HG03439 (cell line): ENCODE measurements around the gene AFTPH.
A peak's percentile ranks its signal among the peaks of the same experiment; 100 is the strongest.
"Not testable (repeated sequence)": the region's sequence is repeated elsewhere in the genome, so short reads cannot be mapped to it uniquely, and the experiment has no call there.

Source experiments
- ATAC-seq: cut with Tn5 transposase; IDR thresholded peaks from one replicate; pipeline ENCODE4 v1.9.1; 2021; ENCODE audit warnings: mild to moderate bottlenecking, moderate library complexity; ENCODE audit not compliant: unreplicated experiment

Gene AFTPH

DNA sequence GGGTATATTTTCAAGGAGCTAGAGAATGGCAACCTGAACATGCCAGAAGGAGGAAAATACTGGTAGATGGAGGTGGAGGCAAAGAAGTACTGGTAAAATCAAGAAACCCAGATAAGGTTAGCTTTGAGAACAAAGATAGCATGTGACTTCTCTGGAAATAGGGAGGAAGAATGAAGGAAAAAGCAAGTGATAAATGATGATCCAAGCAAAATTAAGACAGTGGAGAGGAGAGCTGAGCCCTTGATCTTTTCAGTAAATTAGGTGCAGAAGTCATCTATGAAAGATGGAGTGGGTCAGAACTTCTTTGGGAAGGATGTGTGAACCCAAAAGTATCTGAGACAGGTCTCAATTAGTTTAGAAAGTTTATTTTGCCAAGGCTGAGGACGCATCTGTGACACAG lies 25.7 kb upstream of the AFTPH start:
- no peak for ATAC-seq

DNA sequence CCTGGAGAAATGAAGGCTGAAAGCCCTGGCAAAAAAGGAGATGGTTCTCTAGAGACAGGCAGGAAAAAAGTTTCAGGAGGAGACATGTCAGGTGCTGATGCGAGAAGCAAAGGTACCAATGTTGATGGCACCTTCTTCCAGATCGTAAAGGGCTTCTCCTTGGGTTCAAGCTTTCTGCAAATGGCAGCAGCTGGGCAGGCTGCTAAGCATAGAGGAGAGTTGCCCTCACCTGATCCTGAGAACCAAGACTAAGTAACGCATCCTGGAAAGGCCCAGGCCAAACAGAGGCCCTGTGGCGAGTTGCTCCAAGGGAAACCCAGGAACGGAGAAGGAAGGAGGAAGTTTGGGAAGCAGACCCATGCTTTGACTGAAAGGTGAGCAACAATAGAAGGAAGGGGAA lies 23.6 kb upstream of the AFTPH start:
- no peak for ATAC-seq

DNA sequence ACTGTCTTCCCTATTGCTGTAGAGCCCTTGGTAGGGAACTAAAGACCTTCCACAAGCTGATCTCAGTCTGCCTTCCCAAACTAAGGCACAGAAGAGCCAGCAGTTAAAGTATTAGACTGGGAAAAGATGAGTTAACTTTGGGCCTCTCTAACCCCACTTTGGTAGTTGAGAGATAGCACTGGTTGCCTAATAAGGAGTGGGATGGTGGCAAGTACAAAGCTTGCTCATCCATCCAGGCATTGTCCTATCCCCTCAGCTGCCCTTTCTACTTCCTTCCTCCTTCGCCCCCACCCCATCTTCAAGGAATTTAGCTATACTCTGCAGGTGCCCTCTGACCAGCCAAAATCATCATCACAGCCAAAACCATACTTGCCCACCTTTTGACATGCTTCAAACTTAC lies 22.2 kb upstream of the AFTPH start:
- no peak for ATAC-seq

DNA sequence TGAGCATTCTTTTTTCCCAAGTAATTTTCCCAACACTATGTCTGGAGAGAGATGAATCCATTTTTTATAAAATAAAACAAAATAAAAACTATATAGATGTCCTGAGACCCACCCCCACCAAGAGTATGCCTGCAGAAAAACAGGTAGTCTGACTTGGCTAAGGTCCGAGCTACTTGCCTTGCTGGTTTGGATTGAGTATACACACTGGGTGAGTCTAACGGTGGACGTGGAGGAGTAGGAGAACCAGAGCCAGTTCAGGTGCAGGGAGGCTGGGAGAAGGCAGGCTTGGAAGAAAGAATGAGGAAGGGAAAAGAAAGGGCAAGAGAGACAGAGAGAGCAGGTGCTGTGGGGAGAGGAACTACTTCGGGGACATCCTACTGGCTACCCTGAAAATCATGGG lies 21.3 kb upstream of the AFTPH start:
- ATAC-seq, result no peak

DNA sequence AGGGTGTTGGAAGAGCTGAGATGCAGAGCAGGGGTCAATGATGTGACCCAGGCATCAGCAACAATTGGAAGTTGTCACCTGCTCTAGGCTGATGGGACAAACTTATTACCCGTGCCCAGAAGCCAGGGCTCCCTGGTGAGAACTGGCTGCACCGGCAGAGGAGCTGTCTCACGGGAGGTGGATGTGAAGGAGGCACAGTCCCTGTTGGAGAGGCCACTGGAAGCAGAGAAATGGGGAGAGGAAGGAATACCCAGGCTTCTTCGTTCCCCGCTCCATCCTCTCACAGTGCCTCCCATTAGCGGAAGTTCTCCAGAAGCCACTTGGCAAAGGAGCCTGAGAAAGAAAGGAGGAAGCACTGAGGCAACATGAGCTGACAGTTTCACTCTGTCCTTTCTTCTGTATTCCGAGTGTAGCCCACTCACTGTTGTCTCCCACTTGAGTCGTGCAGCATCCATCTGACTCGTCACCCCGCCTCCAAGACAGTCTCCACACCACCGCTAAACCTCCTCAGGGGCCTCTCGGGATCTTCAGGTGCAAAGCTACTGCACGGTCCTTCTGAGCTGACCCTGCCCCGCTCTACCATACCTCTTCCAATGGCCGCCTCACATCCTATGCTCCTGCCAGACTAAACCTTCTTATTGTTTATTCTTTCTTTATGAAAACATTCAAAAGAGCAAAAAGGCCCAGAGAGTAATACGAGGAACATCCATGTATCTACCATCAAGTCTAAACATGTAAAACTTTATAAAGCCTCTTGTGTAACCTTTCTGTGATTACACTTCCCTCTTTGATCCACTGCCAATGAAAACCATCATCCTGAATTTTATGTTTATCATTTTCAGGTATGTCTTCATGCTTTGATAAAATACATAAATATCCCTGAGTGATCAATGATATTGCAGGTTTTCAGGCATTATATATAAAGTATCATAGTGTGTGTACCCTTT lies 19.1 kb upstream of the AFTPH start:
- no peak for ATAC-seq

DNA sequence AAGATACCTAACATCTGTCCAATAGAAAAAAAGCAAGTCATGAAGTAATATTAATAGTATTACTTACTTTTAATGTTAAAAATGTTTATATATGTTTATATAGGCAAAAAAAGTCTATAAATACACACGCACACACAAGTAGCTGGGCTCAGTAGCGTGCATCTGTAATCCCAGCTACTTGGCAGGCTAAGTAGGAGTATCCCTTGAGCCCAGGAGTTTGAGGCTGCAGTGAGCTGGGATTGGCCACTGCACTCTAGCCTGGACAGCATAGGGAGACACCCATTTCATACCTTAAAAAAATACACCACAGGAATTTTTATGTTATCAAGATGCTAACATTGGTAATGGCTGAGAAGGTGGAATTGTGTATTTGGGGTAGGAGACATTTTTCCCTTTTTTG lies 17.4 kb upstream of the AFTPH start:
- no peak for ATAC-seq

DNA sequence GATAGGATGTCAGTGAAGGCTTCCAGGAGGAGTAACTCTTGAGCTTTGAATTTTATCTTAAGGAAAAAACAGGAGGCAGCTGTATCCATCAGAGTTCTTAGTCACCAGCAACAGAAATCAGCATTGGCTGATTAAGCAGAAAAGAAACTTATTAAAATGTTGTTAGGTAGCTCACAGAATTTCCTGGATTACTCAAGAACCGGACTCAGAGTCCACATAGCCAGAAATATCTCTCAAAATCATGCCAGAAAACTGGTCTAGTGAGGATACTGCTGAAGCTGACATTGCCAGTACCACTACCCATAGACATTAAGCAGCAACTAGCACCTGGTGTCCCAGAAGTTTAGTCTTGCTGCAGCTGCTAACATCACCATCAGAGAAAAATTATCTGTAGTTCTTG lies 10.1 kb upstream of the AFTPH start:
- no peak for ATAC-seq

DNA sequence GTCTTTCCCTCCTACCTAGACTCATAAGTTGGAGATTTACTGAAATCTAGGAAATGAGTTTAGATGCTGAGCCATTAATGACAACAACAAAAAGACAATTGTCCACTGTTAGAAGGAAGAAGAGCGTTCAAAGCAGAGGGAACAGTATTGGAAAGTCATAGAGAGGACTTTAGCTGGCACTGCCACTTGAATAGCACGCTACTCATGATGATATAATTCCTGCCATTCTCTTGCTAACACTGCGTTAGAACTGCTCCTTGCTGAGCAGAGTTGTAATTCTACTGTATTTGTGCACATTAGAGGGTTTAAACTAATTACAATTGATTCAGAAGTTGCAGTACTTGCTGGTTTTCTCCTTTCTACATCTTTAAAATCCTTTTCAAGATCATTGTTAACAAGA lies 9.0 kb upstream of the AFTPH start:
- ATAC-seq, result no peak

DNA sequence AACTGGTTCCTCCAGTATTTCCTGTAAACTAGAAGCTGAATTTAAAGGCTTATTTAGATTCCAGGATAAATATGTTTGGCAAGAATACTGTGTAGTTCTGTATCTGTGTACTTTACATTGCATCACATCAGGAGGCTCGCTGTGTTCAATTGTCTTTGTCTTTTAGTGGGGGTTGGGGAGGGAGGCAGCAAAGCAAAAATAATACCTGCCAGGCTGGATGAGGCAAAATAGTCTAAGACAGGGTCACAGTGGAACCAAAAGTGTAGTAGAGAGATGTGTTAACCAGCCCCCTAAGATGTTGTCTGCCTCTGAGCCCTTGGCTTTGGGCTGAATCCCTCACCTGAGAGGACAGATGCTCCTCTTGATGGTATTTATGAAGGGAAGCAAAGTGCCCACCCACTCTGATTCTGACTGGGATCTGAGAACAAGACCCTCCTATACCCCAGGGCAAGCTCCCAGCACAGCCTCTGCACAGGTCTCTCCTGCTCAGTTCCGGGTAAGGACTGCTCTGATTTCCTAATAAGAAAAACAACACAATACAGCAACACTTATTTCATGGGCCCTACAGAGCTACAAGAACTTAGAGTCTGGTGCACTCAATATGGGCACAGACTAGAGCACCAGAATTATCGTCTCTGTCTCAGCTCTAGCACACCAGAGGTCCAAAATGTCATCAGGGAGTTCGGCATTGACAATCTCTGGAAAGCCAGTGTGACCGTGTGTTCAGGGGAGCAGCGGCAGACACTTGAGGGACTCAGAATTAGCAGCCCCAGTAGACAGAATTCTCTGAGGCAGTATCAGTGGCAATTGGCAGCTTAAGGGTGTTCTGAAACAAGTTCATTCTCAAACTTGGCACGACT lies 7.2 kb upstream of the AFTPH start:
- no peak for ATAC-seq

DNA sequence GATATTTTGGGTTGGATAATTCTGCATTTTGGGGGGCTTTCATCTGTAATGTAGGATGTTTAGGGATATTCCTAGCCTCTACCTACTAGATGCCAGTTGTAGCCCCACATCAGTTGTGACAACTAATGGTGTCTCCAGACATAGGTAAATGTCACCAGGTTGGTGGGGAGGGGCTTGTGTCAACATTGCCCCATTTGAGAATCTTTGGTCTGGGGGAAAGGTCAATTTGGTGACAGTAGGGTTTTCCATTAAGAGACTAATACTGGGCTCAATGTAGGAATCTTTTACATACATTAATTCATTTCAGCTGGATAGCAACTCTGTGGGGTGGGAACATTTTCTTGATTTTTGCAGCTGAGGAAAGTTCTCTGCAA lies 6.6 kb upstream of the AFTPH start:
- ATAC-seq, result no peak

DNA sequence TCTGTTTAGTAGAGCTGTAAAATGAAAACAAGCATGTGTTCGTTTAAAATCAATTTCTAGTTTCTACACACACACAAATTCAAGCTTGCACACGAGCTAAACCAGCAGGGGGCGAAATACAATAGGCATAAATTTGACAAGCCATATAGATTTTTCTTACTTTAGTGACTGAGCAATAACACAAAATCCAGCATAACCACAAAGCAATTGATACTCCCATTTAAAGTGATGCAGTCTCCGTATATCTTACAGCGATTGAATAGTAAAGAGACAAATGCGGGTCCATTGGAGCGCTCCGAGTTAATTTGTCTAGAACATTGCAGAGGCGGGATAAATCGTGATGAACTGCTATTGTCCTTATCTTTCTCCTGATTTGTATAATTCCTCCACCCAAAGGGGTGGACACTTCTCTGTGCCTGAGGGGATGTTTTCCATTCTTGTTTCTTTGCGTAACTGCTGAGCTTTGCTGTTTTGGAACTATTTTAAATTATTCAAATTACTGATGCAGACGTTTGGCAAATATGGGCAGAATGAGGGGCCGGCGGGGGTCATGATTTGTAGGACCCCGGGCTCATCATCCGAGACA lies 1.2 kb upstream of the AFTPH start:
- no peak for ATAC-seq

DNA sequence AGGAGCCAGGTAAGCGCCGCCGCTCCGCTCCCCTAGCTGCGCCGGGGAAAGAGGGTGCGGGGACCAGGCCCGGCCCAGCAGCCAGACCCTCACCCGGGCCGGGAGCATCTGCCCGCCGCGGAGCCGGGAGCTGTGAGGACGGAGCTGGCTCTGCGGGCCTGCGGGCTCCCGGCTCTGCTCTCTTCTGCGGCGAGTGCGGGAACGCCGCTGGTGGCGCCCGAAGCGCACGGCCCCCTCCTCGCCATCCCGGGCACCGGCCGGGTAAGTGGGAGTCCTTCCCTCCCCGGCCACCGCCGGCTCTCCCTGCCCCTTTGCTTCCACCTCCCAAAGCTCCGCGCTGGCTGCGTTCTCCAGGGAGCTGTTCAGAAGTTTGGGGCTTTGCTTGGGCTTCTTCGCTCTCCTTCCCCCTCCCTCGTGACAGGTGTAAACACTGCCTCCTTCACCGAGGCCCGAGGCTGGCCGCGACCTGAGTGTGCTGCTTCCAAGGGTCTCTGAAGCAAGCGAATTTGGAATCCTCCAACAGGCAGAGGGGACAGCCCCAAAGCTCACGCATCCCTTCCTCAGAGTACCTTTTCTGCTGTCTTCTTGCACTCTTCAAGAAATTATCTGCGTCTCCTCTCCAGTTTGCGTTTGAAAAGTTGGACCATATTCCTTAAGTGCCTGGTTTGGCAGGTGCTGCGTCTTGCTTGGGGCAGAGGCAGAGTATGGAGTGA lies 632 bp downstream of the AFTPH start:
- peak; percentile 16 for ATAC-seq

DNA sequence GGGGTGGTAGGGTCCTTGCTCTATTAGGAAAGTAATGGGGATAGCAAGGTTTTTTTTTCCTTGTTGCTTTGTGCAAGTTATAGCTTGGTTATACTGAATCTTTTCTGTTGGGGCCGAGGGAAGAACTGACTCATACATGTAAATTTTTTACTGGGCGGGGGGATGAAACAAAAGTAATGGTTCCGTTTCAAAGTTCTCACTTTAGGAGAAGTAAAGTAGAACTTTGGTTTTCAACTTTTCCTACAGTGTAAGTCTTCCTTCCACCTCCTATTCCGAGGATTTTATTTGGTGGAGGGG lies 1.1 kb downstream of the AFTPH start:
- peak; percentile 17 for ATAC-seq

DNA sequence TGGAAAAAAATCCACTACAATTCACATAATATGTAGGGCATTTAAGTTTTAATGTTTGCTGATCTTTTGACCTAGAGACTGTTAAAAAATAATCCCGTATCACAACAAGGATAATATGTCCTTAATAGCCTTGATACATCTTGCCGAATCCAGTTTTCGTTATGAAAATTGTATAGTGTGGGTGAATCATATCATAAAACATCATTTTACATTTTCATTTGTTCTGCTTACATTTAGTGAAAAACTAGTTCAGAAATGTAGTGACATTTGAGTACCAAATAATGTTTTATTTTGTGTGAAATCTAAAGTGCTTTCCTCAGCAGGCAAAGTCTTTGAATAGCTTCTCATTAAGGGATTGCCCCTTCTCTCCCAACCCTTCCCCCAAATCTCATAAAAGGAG lies 1.9 kb downstream of the AFTPH start:
- no peak for ATAC-seq

DNA sequence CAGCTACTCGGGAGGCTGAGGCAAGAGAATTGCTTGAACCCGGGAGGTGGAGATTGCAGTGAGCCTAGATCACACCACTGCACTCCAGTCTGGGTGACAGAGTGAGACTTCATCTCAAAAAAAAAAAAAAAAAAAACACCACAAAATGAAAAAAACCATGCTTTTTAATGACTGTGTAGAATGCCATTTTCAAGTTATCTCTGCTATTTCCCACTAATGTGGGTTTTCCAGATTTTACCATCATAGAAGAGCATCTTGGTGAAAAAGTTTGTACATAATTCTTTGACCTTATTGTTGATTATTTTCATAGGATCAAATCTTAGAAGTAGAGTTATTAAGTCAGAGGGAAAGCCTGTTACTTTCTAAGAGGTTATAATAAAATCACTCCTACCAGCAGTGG lies 6.8 kb downstream of the AFTPH start:
- ATAC-seq, result not testable (repeated sequence)

DNA sequence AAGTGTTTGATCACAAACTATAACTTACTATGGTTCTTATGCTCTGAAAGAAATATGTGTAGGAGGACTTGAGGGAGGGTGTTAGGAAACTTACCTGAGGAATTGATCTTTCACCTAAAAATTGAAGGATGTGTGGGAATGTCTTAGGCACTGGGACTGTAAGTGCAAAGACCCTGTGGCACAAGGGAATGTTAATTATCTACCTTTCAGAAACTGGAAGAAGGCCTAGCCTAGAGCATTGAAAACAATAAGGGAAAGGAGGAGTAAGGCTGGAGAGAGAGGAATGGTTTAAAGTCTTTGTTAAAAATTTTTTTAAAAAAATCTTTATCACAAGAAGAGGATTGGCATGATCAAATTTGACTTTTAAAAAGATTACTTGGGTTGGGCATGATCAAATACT lies 7.9 kb downstream of the AFTPH start:
- no peak for ATAC-seq

DNA sequence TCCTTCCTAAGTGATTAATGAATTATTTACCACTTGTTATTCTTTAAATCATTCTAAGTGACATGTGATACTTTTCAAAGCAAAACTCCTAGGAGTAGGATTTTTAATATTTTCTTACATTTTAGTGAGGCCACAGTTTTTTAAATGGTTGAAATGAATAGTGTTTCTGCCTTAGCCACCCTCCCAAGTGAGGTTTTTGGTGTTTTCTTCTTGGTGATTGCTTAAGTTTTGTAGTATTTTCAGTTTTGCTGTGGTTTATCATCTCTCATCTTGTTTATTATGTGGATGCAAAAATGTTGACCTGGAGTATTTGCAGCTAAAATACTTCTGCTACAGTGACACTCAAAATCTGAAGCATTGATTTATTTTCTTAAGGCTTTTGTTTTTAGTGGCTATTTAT lies 9.8 kb downstream of the AFTPH start:
- ATAC-seq, result no peak

DNA sequence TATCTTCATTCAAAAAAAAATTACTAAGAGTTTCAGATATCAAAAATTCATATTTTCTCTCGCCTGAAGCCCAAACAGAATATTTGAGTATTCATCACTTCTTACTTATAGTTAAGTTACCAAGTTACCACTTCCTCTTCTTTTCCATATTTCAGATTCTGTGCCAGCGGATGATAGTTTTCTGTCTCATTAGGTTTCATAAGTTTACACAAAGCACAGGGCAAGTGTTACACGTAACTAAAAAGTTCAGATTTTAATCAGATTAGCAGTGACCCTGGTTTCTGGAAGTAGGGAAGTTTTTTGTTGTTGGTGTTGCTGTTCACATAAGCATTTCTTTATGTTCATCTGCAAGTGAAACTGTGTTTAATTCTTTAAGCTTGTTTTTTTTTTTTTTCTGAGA lies 10.2 kb downstream of the AFTPH start:
- no peak for ATAC-seq

DNA sequence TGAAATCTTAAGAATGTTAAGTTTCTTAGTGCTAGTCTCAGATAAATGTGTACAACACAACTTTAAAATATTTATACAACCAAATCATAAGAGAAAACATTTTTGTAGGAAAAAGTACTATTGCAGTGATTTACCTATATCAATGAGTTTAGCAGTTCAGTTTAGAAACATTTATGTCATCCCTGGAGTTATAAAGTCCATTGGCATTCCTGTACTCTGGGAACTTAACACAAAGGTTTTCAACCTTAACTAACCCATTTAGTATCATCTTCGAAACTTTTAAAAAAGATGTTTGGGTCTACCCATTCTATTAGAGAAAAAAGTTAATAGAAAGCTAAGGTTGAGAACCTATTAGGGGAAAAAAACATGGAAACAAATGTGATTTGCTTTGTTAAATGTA lies 10.9 kb downstream of the AFTPH start:
- ATAC-seq, result no peak

DNA sequence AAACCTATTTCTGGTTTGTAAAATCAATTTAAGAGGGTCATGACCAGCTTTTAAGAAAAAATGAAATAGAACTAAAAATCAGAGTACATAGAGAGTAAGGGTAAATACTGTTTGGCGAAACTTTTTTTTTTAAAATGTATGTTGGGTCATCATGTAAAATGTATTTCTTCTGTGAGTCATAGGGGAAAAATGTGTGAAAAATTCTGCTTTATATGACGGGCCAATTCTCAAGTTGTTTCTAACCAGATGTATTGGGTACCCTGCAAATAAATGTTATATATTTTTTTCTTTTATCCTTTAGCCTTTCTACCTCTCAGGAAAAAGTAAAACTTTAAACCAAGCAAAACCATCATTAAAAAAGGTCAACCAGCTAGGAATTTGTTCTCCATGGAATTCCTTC lies 13.9 kb downstream of the AFTPH start:
- no peak for ATAC-seq

DNA sequence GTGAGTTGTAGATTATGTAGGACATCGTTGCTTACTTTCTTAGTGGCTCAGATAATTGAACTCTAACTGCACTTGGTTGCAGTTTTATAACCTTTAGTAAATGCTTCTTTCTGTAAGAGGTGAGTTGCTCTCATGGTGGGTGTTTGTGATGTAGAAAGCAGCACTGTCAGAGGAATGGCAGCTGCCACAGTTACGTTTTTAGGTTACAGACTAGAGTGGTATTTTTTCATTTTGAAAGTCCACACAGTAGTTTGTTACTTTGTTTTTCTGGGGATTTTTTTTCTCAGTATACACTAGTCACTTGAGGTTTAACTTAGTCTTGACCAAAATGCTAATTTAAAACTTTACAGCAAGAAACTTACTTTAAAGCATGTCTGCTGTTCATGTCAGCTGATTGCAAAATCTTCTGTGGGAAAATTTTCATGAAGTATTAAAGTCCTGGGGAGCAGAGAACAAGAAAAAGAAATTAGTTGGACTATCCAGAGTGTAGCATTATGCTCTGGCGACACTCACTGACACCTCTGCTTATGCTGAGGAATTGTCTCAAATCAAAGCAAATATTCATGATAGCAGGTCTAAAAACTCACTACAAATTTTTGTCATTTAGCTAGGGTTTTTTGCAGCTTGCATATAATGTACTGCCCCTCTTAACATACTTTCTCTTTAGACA lies 14.8 kb downstream of the AFTPH start:
- peak; percentile 47 for ATAC-seq
